Muscle of leg (tissue), 11 donors: Measurements from ENCODE around the gene GNAO1. TPM values are rescaled to one million over a fixed set of nuclear protein-coding genes. Genes with fewer than 3 reads are reported as not detected.

Experiments
- DNase-seq: peaks from one replicate; pipeline ENCODE4 v3.0.0; 2013
- H3K27ac ChIP-seq: one replicate; pipeline ENCODE4 v1.5.1; 2013; ENCODE audit warnings: mild to moderate bottlenecking, low read length, control low read depth
- H3K27me3 ChIP-seq: one replicate; pipeline ENCODE4 v1.6.1; 2013; ENCODE audit warnings: low read length; ENCODE audit not compliant: control insufficient read depth, insufficient read depth
- H3K36me3 ChIP-seq: one replicate; pipeline ENCODE4 v1.6.1; 2013; ENCODE audit warnings: low read length; ENCODE audit not compliant: control insufficient read depth, insufficient read depth
- H3K4me1 ChIP-seq: one replicate; pipeline ENCODE4 v1.6.1; 2013; ENCODE audit warnings: low read length; ENCODE audit not compliant: control insufficient read depth, insufficient read depth
- H3K4me3 ChIP-seq: one replicate; pipeline ENCODE4 v1.5.1; 2013; ENCODE audit warnings: low read length, control low read depth
- H3K9me3 ChIP-seq: replicated peaks from 2 replicates; pipeline ENCODE4 v1.6.1; 2013; ENCODE audit warnings: low read depth, low read length; ENCODE audit not compliant: control insufficient read depth
- WGBS: methylation state at CpG from one replicate; pipeline ENCODE4 v1.1.5; 2013; ENCODE audit warnings: missing lambda C conversion rate; ENCODE audit not compliant: insufficient coverage; 5-methylcytosine and 5-hydroxymethylcytosine counted together
- polyA plus RNA-seq, 8 donors: library from polyadenylated mRNA; unstranded; fragments of 120-200 nt; gene quantifications; one replicate each; pipeline versions ENCODE4 v1.2.1 to v1.2.3, GENCODE V29; 2013; ENCODE audit warnings: inconsistent platforms in 1 of 8, low replicate concordance in 1 of 8; ENCODE audit not compliant: insufficient read length in 8 of 8, insufficient read depth in 1 of 8
- total RNA-seq: library from RNA; stranded (reverse); fragments of 120-200 nt; gene quantifications from one replicate; pipeline ENCODE4 v1.2.4, GENCODE V29; 2013

Gene GNAO1
- total and polyA plus RNA-seq, 9 donors: 0.49 to 3.2 (median 2.1) TPM

- no peak for DNase-seq
- H3K9me3 ChIP-seq: no peaks in the 10 kb centered on the region
- H3K27me3 ChIP-seq: peaks cover 10% of the 10 kb centered on the region
- no peaks in the 10 kb centered on the region for H3K4me1 ChIP-seq
- no peak overlapping the region for H3K4me3 ChIP-seq
- no peak overlapping the region for H3K27ac ChIP-seq
- H3K36me3 ChIP-seq: no peaks in the 10 kb centered on the region
- WGBS: 42% methylated on average over 5 of the region's 9 CpGs
Observed at GRCh38 chr16:56305956-56306565, 114.8 kb downstream of the GNAO1 start.

GRCh38 chr16:56306690-56307533 lies 115.6 kb downstream of the GNAO1 start:
- WGBS: 57% methylated on average over 13 of the region's 16 CpGs
- Histone ChIP-seq H3K4me3 (no peak overlapping the region), H3K4me1 (no peaks in the 10 kb centered on the region), H3K27me3 (peaks cover 10% of the 10 kb centered on the region), H3K9me3 (no peaks in the 10 kb centered on the region), H3K27ac (no peak overlapping the region), H3K36me3 (no peaks in the 10 kb centered on the region)
- DNase-seq: no peak

GRCh38 chr16:56307534-56307873 lies 116.2 kb downstream of the GNAO1 start:
- WGBS: 95% methylated on average over 2 of the region's 2 CpGs
- H3K4me3 ChIP-seq: no peak overlapping the region
- no peak for DNase-seq
- no peaks in the 10 kb centered on the region for H3K4me1 ChIP-seq
- H3K36me3 ChIP-seq: no peaks in the 10 kb centered on the region
- H3K27ac ChIP-seq: no peak overlapping the region
- no peaks in the 10 kb centered on the region for H3K9me3 ChIP-seq
- peaks cover 10% of the 10 kb centered on the region for H3K27me3 ChIP-seq

DNA sequence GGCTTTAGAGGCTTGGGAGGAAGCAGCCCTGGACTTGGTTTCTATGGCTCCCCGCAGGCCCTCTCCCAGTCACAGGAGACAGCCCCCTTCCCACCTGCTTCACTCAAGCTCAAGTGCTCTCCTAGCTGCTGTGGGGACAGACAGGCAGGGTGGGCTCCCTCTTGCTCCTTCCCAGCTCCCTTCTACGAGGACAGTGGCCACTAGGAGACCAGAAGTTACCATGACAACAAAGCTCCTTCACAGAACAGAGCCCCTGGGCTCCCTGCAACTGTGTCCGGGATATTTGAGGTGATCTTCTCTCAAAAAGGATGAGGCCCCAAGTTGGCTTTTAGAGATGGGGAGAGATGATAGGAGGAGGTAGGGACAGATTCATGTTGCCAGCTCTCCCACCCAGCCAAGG lies 117.7 kb downstream of the GNAO1 start:
- H3K27ac ChIP-seq: no peak overlapping the region
- 0% methylated on average over 1 of the region's 3 CpGs for WGBS
- no peaks in the 10 kb centered on the region for H3K36me3 ChIP-seq
- no peak for DNase-seq
- peaks cover 10% of the 10 kb centered on the region for H3K27me3 ChIP-seq
- H3K4me1 ChIP-seq: no peaks in the 10 kb centered on the region
- H3K9me3 ChIP-seq: no peaks in the 10 kb centered on the region
- H3K4me3 ChIP-seq: no peak overlapping the region

DNA sequence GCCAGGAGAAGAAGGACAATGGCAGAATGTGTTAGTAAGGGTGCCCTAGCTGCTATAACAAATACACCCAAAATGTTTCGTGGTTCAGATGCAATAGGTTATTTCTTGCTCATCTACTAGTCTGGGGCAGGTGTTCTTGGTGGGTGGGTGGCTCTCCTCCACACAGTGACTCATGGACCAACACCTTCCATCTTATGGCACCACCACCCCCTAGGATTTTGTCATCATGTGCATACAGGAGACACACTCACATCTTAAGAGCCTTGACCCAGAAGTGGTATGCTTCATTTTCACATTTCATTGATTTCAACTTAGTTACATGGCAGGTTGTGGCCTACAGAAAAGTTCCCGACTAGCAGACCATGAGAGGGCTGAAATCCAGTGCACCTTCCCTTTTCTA lies 119.4 kb downstream of the GNAO1 start:
- Histone ChIP-seq H3K36me3 (no peaks in the 10 kb centered on the region), H3K4me3 (no peak overlapping the region), H3K27ac (no peak overlapping the region), H3K4me1 (no peaks in the 10 kb centered on the region), H3K9me3 (no peaks in the 10 kb centered on the region), H3K27me3 (peaks cover 10% of the 10 kb centered on the region)
- WGBS: 83% methylated on average over 1 of the region's 2 CpGs
- no peak for DNase-seq

GRCh38 chr16:56311208-56312027 lies 120.1 kb downstream of the GNAO1 start:
- Histone ChIP-seq H3K4me3 (no peak overlapping the region), H3K27ac (no peak overlapping the region), H3K9me3 (no peaks in the 10 kb centered on the region), H3K36me3 (no peaks in the 10 kb centered on the region), H3K27me3 (peaks cover 6% of the 10 kb centered on the region), H3K4me1 (no peaks in the 10 kb centered on the region)
- DNase-seq: no peak
- WGBS: 87% methylated on average over 3 of the region's 13 CpGs

GRCh38 chr16:56312028-56312300 lies 120.7 kb downstream of the GNAO1 start:
- no peak for DNase-seq
- 25% methylated on average over 8 of the region's 11 CpGs for WGBS
- Histone ChIP-seq H3K4me3 (no peak overlapping the region), H3K27ac (no peak overlapping the region), H3K9me3 (no peaks in the 10 kb centered on the region), H3K4me1 (no peaks in the 10 kb centered on the region), H3K36me3 (no peaks in the 10 kb centered on the region), H3K27me3 (peaks cover 1% of the 10 kb centered on the region)

- Histone ChIP-seq H3K36me3 (no peaks in the 10 kb centered on the region), H3K27ac (no peak overlapping the region), H3K9me3 (no peaks in the 10 kb centered on the region), H3K27me3 (no peaks in the 10 kb centered on the region), H3K4me1 (no peaks in the 10 kb centered on the region), H3K4me3 (no peak overlapping the region)
- DNase-seq: no peak
- 87% methylated on average over 6 of the region's 7 CpGs for WGBS
Observed at GRCh38 chr16:56312556-56312955, 121.3 kb downstream of the GNAO1 start.

DNA sequence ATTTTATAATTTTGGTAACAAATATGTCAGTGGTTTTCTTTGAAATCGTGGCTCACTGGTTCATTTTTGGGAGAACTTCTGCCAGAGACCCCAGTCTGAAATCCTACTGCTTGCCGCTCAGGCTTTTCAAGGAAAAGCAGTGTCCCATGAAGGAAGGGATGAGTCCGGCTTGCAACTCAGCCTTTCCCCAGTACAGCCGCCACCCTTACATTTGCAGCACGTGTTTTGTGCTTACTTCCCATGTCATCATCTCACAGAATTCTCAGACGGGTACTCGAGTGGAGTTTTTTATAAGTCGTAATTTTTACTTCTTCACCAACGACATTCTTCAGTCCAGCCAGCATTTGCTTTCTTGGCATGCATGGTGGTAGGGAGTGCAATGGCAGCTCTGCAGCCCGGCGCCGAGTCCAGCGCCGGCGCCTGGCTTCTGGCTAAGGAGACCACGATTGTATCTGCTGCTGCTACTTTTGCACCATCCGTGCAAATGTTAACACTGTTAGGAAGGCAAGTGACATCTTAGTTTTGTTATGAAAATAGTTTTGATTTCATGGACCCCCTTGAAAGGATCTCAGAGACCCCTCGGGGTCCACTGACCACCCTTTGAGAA lies 123.1 kb downstream of the GNAO1 start:
- no peak overlapping the region for H3K4me3 ChIP-seq
- no peaks in the 10 kb centered on the region for H3K9me3 ChIP-seq
- H3K36me3 ChIP-seq: no peaks in the 10 kb centered on the region
- H3K27ac ChIP-seq: no peak overlapping the region
- H3K27me3 ChIP-seq: peaks cover 5% of the 10 kb centered on the region
- peaks cover 5% of the 10 kb centered on the region for H3K4me1 ChIP-seq
- no peak for DNase-seq
- 86% methylated on average over 11 of the region's 18 CpGs for WGBS

DNA sequence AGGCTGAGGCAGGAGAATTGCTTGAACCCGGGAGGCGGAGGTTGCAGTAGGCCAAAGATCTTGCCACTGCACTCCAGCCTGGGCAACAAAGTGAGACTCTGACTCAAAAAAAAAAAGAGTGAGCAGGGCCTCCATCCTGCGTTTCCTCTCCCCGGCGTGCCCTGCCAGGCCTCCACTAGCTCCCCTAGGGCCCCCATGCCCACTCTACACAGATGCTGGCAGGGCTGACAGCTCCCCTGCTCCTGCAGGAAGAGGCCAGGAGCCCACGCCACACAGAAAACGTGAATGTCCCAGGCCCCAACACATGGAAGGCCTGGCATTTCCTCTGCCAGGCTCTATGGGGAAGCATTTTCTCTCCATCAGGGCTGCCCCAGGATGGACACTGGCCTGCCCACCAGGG lies 124.7 kb downstream of the GNAO1 start:
- peaks cover 5% of the 10 kb centered on the region for H3K4me1 ChIP-seq
- WGBS: 82% methylated on average over 7 of the region's 7 CpGs
- no peaks in the 10 kb centered on the region for H3K9me3 ChIP-seq
- no peak overlapping the region for H3K27ac ChIP-seq
- no peaks in the 10 kb centered on the region for H3K36me3 ChIP-seq
- H3K27me3 ChIP-seq: peaks cover 5% of the 10 kb centered on the region
- no peak for DNase-seq
- no peak overlapping the region for H3K4me3 ChIP-seq
